H1 (cell line): ENCODE data around the gene L3MBTL4. TPM values are rescaled to one million over a fixed set of nuclear protein-coding genes. Genes with fewer than 3 reads are reported as not detected.

Experiments used
- CTCF ChIA-PET: fragments of 300-600 bp; sonication (Branson Sonifier 250); formaldehyde crosslinking; loops from one replicate; lab custom pipeline; 2021; ENCODE audit not compliant: partially characterized antibody; lab: Charles Lee
- POLR2A ChIA-PET: fragments of 300-600 bp; sonication (Branson Sonifier 250); formaldehyde crosslinking; loops from one replicate; lab custom pipeline; 2021; ENCODE audit warnings: inconsistent platforms; ENCODE audit not compliant: partially characterized antibody; lab: Charles Lee
- DNase-seq, 2 experiments: peaks; one replicate each; pipeline versions ENCODE4 v3.0.0 to v3.0.0-alpha.2; 2010 to 2022; ENCODE audit warnings: low spot score in 2 of 2, low read depth in 1 of 2, mixed read lengths in 1 of 2
- FAIRE-seq: peaks from 2 replicates; lab custom pipeline; 2011; peaks lifted over from hg19 to GRCh38; lab: Jason Lieb, UNC
- H2AFZ ChIP-seq: 2 replicates; pipeline ENCODE4 v1.8.1; 2012; ENCODE audit warnings: low read length, inconsistent platforms
- H2AK5ac ChIP-seq: 2 replicates; pipeline ENCODE4 v1.6.1; 2013; ENCODE audit warnings: low read depth, low read length
- H2BK120ac ChIP-seq: replicated peaks from 2 replicates; pipeline ENCODE3; 2013; ENCODE audit warnings: low read depth, low read length, inconsistent platforms
- H2BK12ac ChIP-seq: 2 replicates; pipeline ENCODE4 v1.6.1; 2013; ENCODE audit warnings: low read depth, low read length
- H2BK15ac ChIP-seq: 2 replicates; pipeline ENCODE4 v1.6.1; 2013; ENCODE audit warnings: low read length
- H2BK20ac ChIP-seq: 2 replicates; pipeline ENCODE4 v1.6.1; 2013; ENCODE audit warnings: low read length
- H2BK5ac ChIP-seq: 2 replicates; pipeline ENCODE4 v1.6.1; 2013; ENCODE audit warnings: low read depth, low read length
- H3K14ac ChIP-seq: 2 replicates; pipeline ENCODE4 v1.6.1; 2013; ENCODE audit warnings: inconsistent platforms; ENCODE audit not compliant: insufficient read length
- H3K18ac ChIP-seq: 2 replicates; pipeline ENCODE4 v1.6.1; 2013; ENCODE audit warnings: low read length; ENCODE audit errors: extremely low read depth
- H3K23ac ChIP-seq: 2 replicates; pipeline ENCODE4 v1.6.1; 2013; ENCODE audit warnings: inconsistent platforms; ENCODE audit not compliant: insufficient read length
- H3K23me2 ChIP-seq: 2 replicates; pipeline ENCODE4 v1.6.1; 2013; ENCODE audit warnings: low read depth, low read length
- H3K27ac ChIP-seq: 2 replicates; pipeline ENCODE4 v1.6.1; 2011; ENCODE audit warnings: low read depth, low read length, inconsistent platforms
- H3K27me3 ChIP-seq, 4 experiments: replicated peaks in 1 of 4; 1 replicate in 1 of 4; 2 replicates in 3 of 4; pipeline versions ENCODE4 v1.6.1 to v1.8.1; 2011 to 2013; ENCODE audit warnings: low read length in 3 of 4, mild to moderate bottlenecking in 3 of 4, inconsistent platforms in 2 of 4, mixed read lengths in 2 of 4, moderate library complexity in 1 of 4; ENCODE audit not compliant: control insufficient read depth in 3 of 4, insufficient read depth in 3 of 4; ENCODE audit errors: extremely low read depth in 1 of 4
- H3K36me3 ChIP-seq, 4 experiments: 2 replicates each; pipeline versions ENCODE4 v1.6.1 to v1.8.1; 2011 to 2013; ENCODE audit warnings: mild to moderate bottlenecking in 4 of 4, low read length in 3 of 4, moderate library complexity in 2 of 4, control low read depth in 1 of 4, inconsistent platforms in 1 of 4; ENCODE audit not compliant: insufficient read depth in 4 of 4, control insufficient read depth in 2 of 4
- H3K4ac ChIP-seq: replicated peaks from 2 replicates; pipeline ENCODE3; 2013; ENCODE audit warnings: low read length, low read depth, mixed read lengths, inconsistent platforms; ENCODE audit not compliant: insufficient read length
- H3K4me1 ChIP-seq, 4 experiments: replicated peaks in 1 of 4; 1 replicate in 1 of 4; 2 replicates in 3 of 4; pipeline versions ENCODE4 v1.6.1 to v1.8.1; 2011 to 2013; ENCODE audit warnings: low read length in 3 of 4, inconsistent platforms in 2 of 4, mixed read lengths in 1 of 4; ENCODE audit not compliant: insufficient read depth in 4 of 4, control insufficient read depth in 3 of 4
- H3K4me2 ChIP-seq, 2 experiments: 2 replicates each; pipeline versions ENCODE4 v1.6.1 to v1.8.1; 2011 to 2013; ENCODE audit warnings: low read depth in 2 of 2, low read length in 2 of 2, control low read depth in 1 of 2, inconsistent platforms in 1 of 2, mild to moderate bottlenecking in 1 of 2; ENCODE audit not compliant: insufficient read depth in 1 of 2
- H3K4me3 ChIP-seq, 4 experiments: fragments of 200-600, 300-600 bp in 1 of 4; sonication (generic), shearing (Covaris generic), sonication (Bioruptor Twin) in 1 of 4; 2 replicates each; pipeline versions ENCODE4 v1.5.1 to v1.8.1; 2011 to 2016; ENCODE audit warnings: low read length in 4 of 4, low read depth in 3 of 4, control low read depth in 2 of 4, inconsistent platforms in 2 of 4, mild to moderate bottlenecking in 2 of 4, mixed read lengths in 1 of 4, moderate library complexity in 1 of 4; ENCODE audit not compliant: insufficient read depth in 2 of 4; ENCODE audit errors: extremely low read depth in 1 of 4
- H3K56ac ChIP-seq: replicated peaks from 2 replicates; pipeline ENCODE3; 2013; ENCODE audit warnings: low read depth, mild to moderate bottlenecking, mixed read lengths, low read length, inconsistent platforms; ENCODE audit not compliant: insufficient read length
- H3K79me1 ChIP-seq: 2 replicates; pipeline ENCODE4 v1.6.1; 2013; ENCODE audit warnings: low read depth, low read length, control low read depth
- H3K79me2 ChIP-seq, 2 experiments: 2 replicates each; pipeline versions ENCODE4 v1.6.1 to v1.8.1; 2012 to 2013; ENCODE audit warnings: low read length in 2 of 2, mild to moderate bottlenecking in 2 of 2, inconsistent platforms in 1 of 2; ENCODE audit not compliant: insufficient read depth in 2 of 2, control insufficient read depth in 1 of 2
- H3K9ac ChIP-seq, 4 experiments: replicated peaks in 1 of 4; 1 replicate in 1 of 4; 2 replicates in 3 of 4; pipeline versions ENCODE4 v1.6.1 to v1.8.1; 2011 to 2013; ENCODE audit warnings: low read depth in 3 of 4, low read length in 3 of 4, control low read depth in 2 of 4, mild to moderate bottlenecking in 2 of 4, moderate library complexity in 2 of 4, inconsistent platforms in 1 of 4; ENCODE audit errors: extremely low read depth in 1 of 4
- H3K9me3 ChIP-seq, 2 experiments: 2 replicates each; pipeline versions ENCODE4 v1.6.1 to v1.8.1; 2012 to 2013; ENCODE audit warnings: mild to moderate bottlenecking in 2 of 2, moderate library complexity in 2 of 2, control low read depth in 1 of 2, inconsistent platforms in 1 of 2, low read depth in 1 of 2, low read length in 1 of 2, mixed read lengths in 1 of 2; ENCODE audit not compliant: insufficient read depth in 2 of 2
- H4K20me1 ChIP-seq, 2 experiments: replicated peaks in 1 of 2; 2 replicates each; pipeline versions ENCODE3 to v1.8.1; 2011 to 2013; ENCODE audit warnings: inconsistent platforms in 2 of 2, low read length in 2 of 2, mild to moderate bottlenecking in 1 of 2; ENCODE audit not compliant: insufficient read depth in 2 of 2, control insufficient read depth in 1 of 2
- H4K5ac ChIP-seq: 2 replicates; pipeline ENCODE4 v1.6.1; 2013; ENCODE audit warnings: low read length, low read depth, mixed read lengths, inconsistent platforms; ENCODE audit not compliant: insufficient read length
- H4K8ac ChIP-seq: 2 replicates; pipeline ENCODE4 v1.8.0; 2013; ENCODE audit warnings: mild to moderate bottlenecking, moderate library complexity, low read length, inconsistent platforms; ENCODE audit not compliant: insufficient read depth; ENCODE audit errors: extremely low read depth
- H4K91ac ChIP-seq: replicated peaks from 2 replicates; pipeline ENCODE3; 2013; ENCODE audit warnings: low read length, mixed read lengths, inconsistent platforms; ENCODE audit not compliant: insufficient read length
- CHD1 ChIP-seq: IDR thresholded peaks from 2 replicates; pipeline ENCODE4 v1.6.1; 2012; ENCODE audit warnings: low read depth, low read length, improper control_type of control experiment
- EZH2 ChIP-seq: fragments of 200-600 bp; sonication (generic); IDR thresholded peaks from 2 replicates; pipeline ENCODE4 v1.7.1; 2012; ENCODE audit warnings: low read depth, mild to moderate bottlenecking, moderate library complexity, low read length, inconsistent platforms; ENCODE audit not compliant: severe bottlenecking
- GTF2F1 ChIP-seq: IDR thresholded peaks from 2 replicates; pipeline ENCODE4 v1.6.1; 2012; ENCODE audit warnings: low read depth, low read length, improper control_type of control experiment, borderline replicate concordance
- MAFK ChIP-seq: IDR thresholded peaks from 2 replicates; pipeline ENCODE4 v1.6.1; 2012; ENCODE audit warnings: low read depth, mild to moderate bottlenecking, improper control_type of control experiment, low read length
- PHF8 ChIP-seq: fragments of 200-600 bp; sonication (generic); conservative IDR thresholded peaks from 2 replicates; pipeline ENCODE4 v1.7.1; 2012; ENCODE audit warnings: low read depth, mild to moderate bottlenecking, inconsistent platforms, low read length, moderate library complexity
- SAP30 ChIP-seq: fragments of 300-600 bp; sonication (generic); IDR thresholded peaks from 2 replicates; pipeline ENCODE4 v1.7.1; 2012; ENCODE audit warnings: low read length, moderate library complexity, mild to moderate bottlenecking, inconsistent platforms; ENCODE audit not compliant: insufficient read depth, insufficient replicate concordance
- SP1 ChIP-seq: IDR thresholded peaks from 2 replicates; pipeline ENCODE4 v1.6.1; 2011; ENCODE audit warnings: low read depth, low read length
- SP4 ChIP-seq: IDR thresholded peaks from 2 replicates; pipeline ENCODE4 v1.6.1; 2012; ENCODE audit warnings: low read length, inconsistent platforms
- TAF7 ChIP-seq: optimal IDR thresholded peaks from 2 replicates; pipeline ENCODE3; 2011; ENCODE audit warnings: low read depth, mild to moderate bottlenecking, inconsistent platforms, low read length, moderate library complexity, borderline replicate concordance
- TEAD4 ChIP-seq: IDR thresholded peaks from 2 replicates; pipeline ENCODE4 v1.6.1; 2012; ENCODE audit warnings: low read depth, low read length, inconsistent platforms, mixed read lengths
- YY1 ChIP-seq: IDR thresholded peaks from 2 replicates; pipeline ENCODE4 v1.6.1; 2011; ENCODE audit warnings: low read depth, mild to moderate bottlenecking, low read length
- polyA plus RNA-seq, 7 experiments: library from polyadenylated mRNA; depleted of rRNA in 3 of 7; stranded (reverse) in 5 of 7; unstranded in 2 of 7; fragments of >200 nt in 5 of 7; fragments of 200-250 nt in 2 of 7; gene quantifications; 1 replicate in 5 of 7; 2 replicates in 1 of 7; 4 replicates in 1 of 7; pipeline versions ENCODE4 v1.2.1 to v1.2.3, GENCODE V29; 2011 to 2013; ENCODE audit warnings: missing spikeins in 2 of 7, mixed read lengths in 2 of 7
- total RNA-seq: library from RNA; stranded (reverse); fragmentation: NEBNext Ultra II Directional; extraction: Animal tissue kit (Norgen Biotek cat#: 25700); gene quantifications from 2 replicates; pipeline ENCODE4 v1.2.1, GENCODE V29; 2021
- TF ChIP-seq, protein P1 (sequence below): IDR thresholded peaks from 2 replicates; pipeline ENCODE4 v1.6.1; 2012; ENCODE audit warnings: inconsistent platforms

Gene L3MBTL4
- total and polyA plus RNA-seq, 2 of the 8 experiments (the other 6 are each of a cell fraction or from before 2014, with no cell fraction given): 1.0 to 2.1 TPM

- Histone ChIP-seq H2AK5ac (no peak overlapping the region), H4K91ac (no peak overlapping the region), H2BK12ac (no peak overlapping the region), H3K79me2 (no peaks in the 10 kb centered on the region), H2BK20ac (no peak overlapping the region), H3K18ac (no peak overlapping the region), H3K56ac (no peak overlapping the region), H4K8ac (no peak overlapping the region), H3K4me1 (no peaks in the 10 kb centered on the region), H2BK15ac (no peak overlapping the region), H3K9me3 (peaks cover 0 to 5% of the 10 kb centered on the region in 2 experiments; a peak in 1 of 4 replicates), H3K27me3 (no peaks in the 10 kb centered on the region), H3K36me3 (no peaks in the 10 kb centered on the region), H3K23ac (no peak overlapping the region), H3K27ac (no peak overlapping the region), H3K4ac (no peak overlapping the region), H3K79me1 (no peaks in the 10 kb centered on the region), H4K5ac (no peak overlapping the region), H3K4me3 (no peak overlapping the region), H3K4me2 (no peak overlapping the region), H2BK120ac (no peak overlapping the region), H3K9ac (no peak overlapping the region), H2BK5ac (no peak overlapping the region), H4K20me1 (no peaks in the 10 kb centered on the region), H3K14ac (no peak overlapping the region), H3K23me2 (no peaks in the 10 kb centered on the region), H2AFZ (no peak overlapping the region)
- POLR2A ChIA-PET: no interaction called here
- no peak for FAIRE-seq
- CTCF ChIA-PET: interaction anchor here (0.9 kb wide), 1 partner anchor 25 kb away, joined by 3 read pairs; no protein-coding TSS in a partner anchor
- no peak for DNase-seq
- no peak for TF ChIP-seq SP1
- TF ChIP-seq SAP30: no peak
- TF ChIP-seq CHD1: no peak
- TF ChIP-seq TAF7: no peak
- TF ChIP-seq GTF2F1: no peak
- TF ChIP-seq PHF8: no peak
- TF ChIP-seq, protein P1, sequence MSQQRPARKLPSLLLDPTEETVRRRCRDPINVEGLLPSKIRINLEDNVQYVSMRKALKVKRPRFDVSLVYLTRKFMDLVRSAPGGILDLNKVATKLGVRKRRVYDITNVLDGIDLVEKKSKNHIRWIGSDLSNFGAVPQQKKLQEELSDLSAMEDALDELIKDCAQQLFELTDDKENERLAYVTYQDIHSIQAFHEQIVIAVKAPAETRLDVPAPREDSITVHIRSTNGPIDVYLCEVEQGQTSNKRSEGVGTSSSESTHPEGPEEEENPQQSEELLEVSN: no peak
- TF ChIP-seq TEAD4: no peak
- no peak for TF ChIP-seq SP4
- TF ChIP-seq MAFK: no peak
- no peak for TF ChIP-seq EZH2
- TF ChIP-seq YY1: no peak
Measured at GRCh38 chr18:6341303-6341702, 73.4 kb downstream of the L3MBTL4 start.
